Breast epithelium (tissue), 3 donors: ENCODE results near the gene AATK.

Experiments used
- POLR2A ChIP-seq: fragments of 450-650 bp; IDR thresholded peaks from one replicate; pipeline ENCODE4 v1.6.1; 2016; ENCODE audit warnings: antibody characterized with exemption, mild to moderate bottlenecking, moderate library complexity
- POLR2AphosphoS5 ChIP-seq, 3 donors: sonication (generic); formaldehyde crosslinking; IDR thresholded peaks; one replicate each; pipeline ENCODE4 v1.6.1; 2017; ENCODE audit warnings: antibody characterized with exemption in 3 of 3
- TF ChIP-seq, protein P1 (sequence below), 3 donors: fragments of 450-650 bp; IDR thresholded peaks; one replicate each; pipeline ENCODE4 v1.5.1; 2016 to 2017; ENCODE audit warnings: antibody characterized with exemption in 3 of 3, mild to moderate bottlenecking in 3 of 3, moderate library complexity in 3 of 3

DNA sequence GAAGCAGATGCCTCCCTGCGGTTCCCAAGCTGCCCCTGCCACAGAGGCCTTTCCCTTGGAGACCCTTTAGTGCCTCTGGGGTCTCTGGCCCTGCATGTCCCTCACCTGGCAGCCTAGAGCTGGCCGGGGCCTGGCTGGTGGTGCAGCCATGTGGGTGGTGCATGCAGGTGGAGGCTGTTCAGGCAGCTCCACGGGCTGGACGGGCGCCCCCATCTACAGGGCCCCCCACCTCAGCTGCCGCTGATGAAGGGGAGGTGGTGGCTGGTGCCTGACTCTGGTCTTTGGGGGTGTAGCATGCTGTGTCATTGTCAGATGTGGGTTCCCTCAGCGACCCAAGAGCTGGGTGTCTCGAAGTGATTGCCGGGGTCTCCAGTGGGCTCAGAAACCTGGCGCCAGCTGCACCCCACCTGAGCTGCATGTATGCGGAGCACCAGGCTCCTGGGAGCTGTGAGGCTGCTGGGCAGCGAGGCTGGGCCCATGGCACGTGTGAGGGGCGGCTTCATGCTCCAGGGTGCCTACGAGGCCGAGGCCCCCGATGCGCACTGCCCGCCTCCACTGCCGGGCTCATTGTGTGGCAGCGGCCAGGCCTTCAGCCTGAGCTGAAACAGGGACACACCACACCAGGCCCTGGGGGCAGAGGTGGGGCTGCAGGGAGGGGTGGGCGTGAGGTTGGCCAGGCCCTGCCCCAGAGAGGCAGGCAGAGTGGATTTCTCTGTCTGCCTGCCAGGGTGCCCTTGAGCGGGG is 74.1 kb downstream of the AATK start:
- TF ChIP-seq, protein P1, sequence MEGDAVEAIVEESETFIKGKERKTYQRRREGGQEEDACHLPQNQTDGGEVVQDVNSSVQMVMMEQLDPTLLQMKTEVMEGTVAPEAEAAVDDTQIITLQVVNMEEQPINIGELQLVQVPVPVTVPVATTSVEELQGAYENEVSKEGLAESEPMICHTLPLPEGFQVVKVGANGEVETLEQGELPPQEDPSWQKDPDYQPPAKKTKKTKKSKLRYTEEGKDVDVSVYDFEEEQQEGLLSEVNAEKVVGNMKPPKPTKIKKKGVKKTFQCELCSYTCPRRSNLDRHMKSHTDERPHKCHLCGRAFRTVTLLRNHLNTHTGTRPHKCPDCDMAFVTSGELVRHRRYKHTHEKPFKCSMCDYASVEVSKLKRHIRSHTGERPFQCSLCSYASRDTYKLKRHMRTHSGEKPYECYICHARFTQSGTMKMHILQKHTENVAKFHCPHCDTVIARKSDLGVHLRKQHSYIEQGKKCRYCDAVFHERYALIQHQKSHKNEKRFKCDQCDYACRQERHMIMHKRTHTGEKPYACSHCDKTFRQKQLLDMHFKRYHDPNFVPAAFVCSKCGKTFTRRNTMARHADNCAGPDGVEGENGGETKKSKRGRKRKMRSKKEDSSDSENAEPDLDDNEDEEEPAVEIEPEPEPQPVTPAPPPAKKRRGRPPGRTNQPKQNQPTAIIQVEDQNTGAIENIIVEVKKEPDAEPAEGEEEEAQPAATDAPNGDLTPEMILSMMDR (IDR thresholded peaks at IDR 0.05) = no peak
- TF ChIP-seq POLR2A (no peak), POLR2AphosphoS5 (IDR thresholded peaks at IDR 0.05) (no peak)
